ENCODE measurements around the gene ATP11A. TPM values are rescaled to one million over a fixed set of nuclear protein-coding genes. Genes with fewer than 3 reads are reported as not detected.

The ATP11A gene
- total and polyA plus RNA-seq, 2 experiments from 2014 or later, result 28.7 to 30.8 TPM

GRCh38 chr13:112809332-112810315, 119.8 kb downstream of the ATP11A start:
- no peak overlapping the region for H3K4me2 ChIP-seq
- no peaks in the 10 kb centered on the region for H3K9me3 ChIP-seq (ENCODE audit: low read depth)
- no peak overlapping the region for H3K27ac ChIP-seq
- H3K4me3 ChIP-seq, result no peak overlapping the region
- no peaks in the 10 kb centered on the region for H3K79me2 ChIP-seq
- no peaks in the 10 kb centered on the region for H3K9me2 ChIP-seq (replicated peaks; ENCODE audit: insufficient read depth)
- no peaks in the 10 kb centered on the region for H4K20me1 ChIP-seq (ENCODE audit: insufficient read depth, poor library complexity, severe bottlenecking)
- H3K4me1 ChIP-seq (ENCODE audit: insufficient read depth), result peaks cover under 1% of the 10 kb centered on the region
- no peaks in the 10 kb centered on the region for H3K36me3 ChIP-seq (replicated peaks; ENCODE audit: insufficient read depth, low read depth)
- no peaks in the 10 kb centered on the region for H3K27me3 ChIP-seq
- TF ChIP-seq EZH2phosphoT487 (IDR thresholded peaks at IDR 0.05; ENCODE audit: low read depth, severe bottlenecking, unreplicated experiment) (no peak), EZH2 (IDR thresholded peaks at IDR 0.05; ENCODE audit: borderline replicate concordance) (no peak), CTCF (IDR thresholded peaks at IDR 0.05; ENCODE audit: poor library complexity) (no peak)
- H2AFZ ChIP-seq, result no peak overlapping the region
- no peak for DNase-seq (ENCODE audit: low spot score)
- WGBS (ENCODE audit: low lambda C conversion rate, missing lambda C conversion rate), result 95% methylated on average over 40 of the region's 40 CpGs

- DNase-seq (ENCODE audit: low spot score), result no peak
- no peak overlapping the region for H3K4me3 ChIP-seq
- H4K20me1 ChIP-seq (ENCODE audit: insufficient read depth, poor library complexity, severe bottlenecking), result no peaks in the 10 kb centered on the region
- no peak overlapping the region for H3K27ac ChIP-seq
- H3K27me3 ChIP-seq, result no peaks in the 10 kb centered on the region
- H3K36me3 ChIP-seq (replicated peaks; ENCODE audit: insufficient read depth, low read depth), result no peaks in the 10 kb centered on the region
- no peaks in the 10 kb centered on the region for H3K9me2 ChIP-seq (replicated peaks; ENCODE audit: insufficient read depth)
- TF ChIP-seq EZH2 (IDR thresholded peaks at IDR 0.05; ENCODE audit: borderline replicate concordance) (no peak), EZH2phosphoT487 (IDR thresholded peaks at IDR 0.05; ENCODE audit: low read depth, severe bottlenecking, unreplicated experiment) (no peak), CTCF (IDR thresholded peaks at IDR 0.05; ENCODE audit: poor library complexity) (no peak)
- H3K79me2 ChIP-seq, result no peaks in the 10 kb centered on the region
- 96% methylated on average over 14 of the region's 14 CpGs for WGBS (ENCODE audit: low lambda C conversion rate, missing lambda C conversion rate)
- H2AFZ ChIP-seq, result no peak overlapping the region
- H3K4me2 ChIP-seq, result no peak overlapping the region
- H3K4me1 ChIP-seq (ENCODE audit: insufficient read depth), result no peaks in the 10 kb centered on the region
- no peaks in the 10 kb centered on the region for H3K9me3 ChIP-seq (ENCODE audit: low read depth)
Measured at GRCh38 chr13:112810608-112811007, 120.8 kb downstream of the ATP11A start.

- Histone ChIP-seq H3K27me3 (no peaks in the 10 kb centered on the region), H3K4me2 (no peak overlapping the region), H3K79me2 (no peaks in the 10 kb centered on the region), H3K27ac (no peak overlapping the region), H2AFZ (no peak overlapping the region), H3K9me2 (replicated peaks; ENCODE audit: insufficient read depth) (no peaks in the 10 kb centered on the region), H3K9me3 (ENCODE audit: low read depth) (no peaks in the 10 kb centered on the region), H3K4me3 (no peak overlapping the region), H4K20me1 (ENCODE audit: insufficient read depth, poor library complexity, severe bottlenecking) (no peaks in the 10 kb centered on the region), H3K36me3 (replicated peaks; ENCODE audit: insufficient read depth, low read depth) (peaks cover 3% of the 10 kb centered on the region), H3K4me1 (ENCODE audit: insufficient read depth) (no peaks in the 10 kb centered on the region)
- DNase-seq (ENCODE audit: low spot score), result no peak
- WGBS (ENCODE audit: low lambda C conversion rate, missing lambda C conversion rate), result 95% methylated on average over 17 of the region's 17 CpGs
- no peak for TF ChIP-seq EZH2phosphoT487 (IDR thresholded peaks at IDR 0.05; ENCODE audit: low read depth, severe bottlenecking, unreplicated experiment)
- TF ChIP-seq EZH2 (IDR thresholded peaks at IDR 0.05; ENCODE audit: borderline replicate concordance), result no peak
- no peak for TF ChIP-seq CTCF (IDR thresholded peaks at IDR 0.05; ENCODE audit: poor library complexity)
Measured at GRCh38 chr13:112812306-112813055, 122.6 kb downstream of the ATP11A start.
